Panc1 (cell line): ENCODE measurements around the gene UGT1A7.

ENCODE experiments used
- TF ChIP-seq, protein P1 (sequence below), 2 experiments: IDR thresholded peaks; 2 replicates each; pipeline ENCODE4 v1.6.1; 2011 to 2012; ENCODE audit warnings: low read depth in 2 of 2, control low read depth in 1 of 2, low read length in 1 of 2, mild to moderate bottlenecking in 1 of 2, moderate library complexity in 1 of 2; ENCODE audit not compliant: insufficient read depth in 1 of 2
- TF ChIP-seq, protein P2 (sequence below): fragments of 450-650 bp; IDR thresholded peaks from 2 replicates; pipeline ENCODE4 v1.5.1; 2017; ENCODE audit warnings: mild to moderate bottlenecking

- TF ChIP-seq, protein P1, sequence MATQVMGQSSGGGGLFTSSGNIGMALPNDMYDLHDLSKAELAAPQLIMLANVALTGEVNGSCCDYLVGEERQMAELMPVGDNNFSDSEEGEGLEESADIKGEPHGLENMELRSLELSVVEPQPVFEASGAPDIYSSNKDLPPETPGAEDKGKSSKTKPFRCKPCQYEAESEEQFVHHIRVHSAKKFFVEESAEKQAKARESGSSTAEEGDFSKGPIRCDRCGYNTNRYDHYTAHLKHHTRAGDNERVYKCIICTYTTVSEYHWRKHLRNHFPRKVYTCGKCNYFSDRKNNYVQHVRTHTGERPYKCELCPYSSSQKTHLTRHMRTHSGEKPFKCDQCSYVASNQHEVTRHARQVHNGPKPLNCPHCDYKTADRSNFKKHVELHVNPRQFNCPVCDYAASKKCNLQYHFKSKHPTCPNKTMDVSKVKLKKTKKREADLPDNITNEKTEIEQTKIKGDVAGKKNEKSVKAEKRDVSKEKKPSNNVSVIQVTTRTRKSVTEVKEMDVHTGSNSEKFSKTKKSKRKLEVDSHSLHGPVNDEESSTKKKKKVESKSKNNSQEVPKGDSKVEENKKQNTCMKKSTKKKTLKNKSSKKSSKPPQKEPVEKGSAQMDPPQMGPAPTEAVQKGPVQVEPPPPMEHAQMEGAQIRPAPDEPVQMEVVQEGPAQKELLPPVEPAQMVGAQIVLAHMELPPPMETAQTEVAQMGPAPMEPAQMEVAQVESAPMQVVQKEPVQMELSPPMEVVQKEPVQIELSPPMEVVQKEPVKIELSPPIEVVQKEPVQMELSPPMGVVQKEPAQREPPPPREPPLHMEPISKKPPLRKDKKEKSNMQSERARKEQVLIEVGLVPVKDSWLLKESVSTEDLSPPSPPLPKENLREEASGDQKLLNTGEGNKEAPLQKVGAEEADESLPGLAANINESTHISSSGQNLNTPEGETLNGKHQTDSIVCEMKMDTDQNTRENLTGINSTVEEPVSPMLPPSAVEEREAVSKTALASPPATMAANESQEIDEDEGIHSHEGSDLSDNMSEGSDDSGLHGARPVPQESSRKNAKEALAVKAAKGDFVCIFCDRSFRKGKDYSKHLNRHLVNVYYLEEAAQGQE (IDR thresholded peaks at IDR 0.05; ENCODE audit: insufficient read depth in 1 of 2, low read depth in 2 of 2, low read length in 1 of 2): no peak
- TF ChIP-seq, protein P2, sequence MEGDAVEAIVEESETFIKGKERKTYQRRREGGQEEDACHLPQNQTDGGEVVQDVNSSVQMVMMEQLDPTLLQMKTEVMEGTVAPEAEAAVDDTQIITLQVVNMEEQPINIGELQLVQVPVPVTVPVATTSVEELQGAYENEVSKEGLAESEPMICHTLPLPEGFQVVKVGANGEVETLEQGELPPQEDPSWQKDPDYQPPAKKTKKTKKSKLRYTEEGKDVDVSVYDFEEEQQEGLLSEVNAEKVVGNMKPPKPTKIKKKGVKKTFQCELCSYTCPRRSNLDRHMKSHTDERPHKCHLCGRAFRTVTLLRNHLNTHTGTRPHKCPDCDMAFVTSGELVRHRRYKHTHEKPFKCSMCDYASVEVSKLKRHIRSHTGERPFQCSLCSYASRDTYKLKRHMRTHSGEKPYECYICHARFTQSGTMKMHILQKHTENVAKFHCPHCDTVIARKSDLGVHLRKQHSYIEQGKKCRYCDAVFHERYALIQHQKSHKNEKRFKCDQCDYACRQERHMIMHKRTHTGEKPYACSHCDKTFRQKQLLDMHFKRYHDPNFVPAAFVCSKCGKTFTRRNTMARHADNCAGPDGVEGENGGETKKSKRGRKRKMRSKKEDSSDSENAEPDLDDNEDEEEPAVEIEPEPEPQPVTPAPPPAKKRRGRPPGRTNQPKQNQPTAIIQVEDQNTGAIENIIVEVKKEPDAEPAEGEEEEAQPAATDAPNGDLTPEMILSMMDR: no peak
Observed at GRCh38 chr2:233798335-233799086, 116.8 kb downstream of the UGT1A7 start.
